ENCODE results near the gene JUNB. TPM values are rescaled to one million over a fixed set of nuclear protein-coding genes. Genes with fewer than 3 reads are reported as not detected.
A peak's percentile ranks its signal among the peaks of the same experiment; 100 is the strongest.

The JUNB gene
- total and polyA plus RNA-seq, 2 of the 13 experiments (the other 11 are each of a cell fraction or from before 2014, with no cell fraction given): 7.7 to 8.2 TPM

GRCh38 chr19:12791345-12792050, at the start of gene JUNB (continued):
- TF ChIP-seq ZNF704 (CRISPR knock-in tag; IDR thresholded peaks at IDR 0.05; ENCODE audit: borderline replicate concordance) (no peak), SP4 (CRISPR knock-in tag; IDR thresholded peaks at IDR 0.05) (peak; percentile 81; the same call in 1 of the 2 replicates), ZNF34 (CRISPR knock-in tag; IDR thresholded peaks at IDR 0.05; ENCODE audit: borderline replicate concordance) (no peak), ELF3 (CRISPR knock-in tag; IDR thresholded peaks at IDR 0.05) (peak; percentile 86), ZUFSP (CRISPR knock-in tag; IDR thresholded peaks at IDR 0.05; ENCODE audit: borderline replicate concordance) (no peak), KLF9 (CRISPR knock-in tag; IDR thresholded peaks at IDR 0.05; ENCODE audit: low read depth) (peak; percentile 74; the same call in 1 of the 2 replicates), ZKSCAN5 (CRISPR knock-in tag; IDR thresholded peaks at IDR 0.05) (no peak), ZNF891 (CRISPR knock-in tag; IDR thresholded peaks at IDR 0.05) (peak; percentile 88; the same call in 1 of the 2 replicates), ATF3 (CRISPR knock-in tag; IDR thresholded peaks at IDR 0.05) (peak; percentile 74; the same call in 1 of the 2 replicates), POLR2AphosphoS2 (IDR thresholded peaks at IDR 0.05; ENCODE audit: low read depth, low read length) (peak; percentile 95), SAP130 (CRISPR knock-in tag; IDR thresholded peaks at IDR 0.05; ENCODE audit: low read depth) (peak; percentile 99), PLSCR1 (CRISPR knock-in tag; IDR thresholded peaks at IDR 0.05; ENCODE audit: borderline replicate concordance) (no peak), ZNF850 (CRISPR knock-in tag; conservative IDR thresholded peaks at IDR 0.05) (no peak), HMGXB4 (CRISPR knock-in tag; IDR thresholded peaks at IDR 0.05; ENCODE audit: borderline replicate concordance in 1 of 2, low read depth in 1 of 2) (peak in 1 of 2 experiments; percentile 69; a peak in 1 of 4 replicates), ZFP91 (CRISPR knock-in tag; IDR thresholded peaks at IDR 0.05; ENCODE audit: borderline replicate concordance) (peak; percentile 67), RXRA (CRISPR knock-in tag; IDR thresholded peaks at IDR 0.05) (peak; percentile 76), ZNF382 (CRISPR knock-in tag; IDR thresholded peaks at IDR 0.05; ENCODE audit: borderline replicate concordance) (no peak), FOXJ3 (CRISPR knock-in tag; IDR thresholded peaks at IDR 0.05; ENCODE audit: borderline replicate concordance) (0 out of 2 replicates have a peak, but pooled peaks have one; percentile 49), ZBTB2 (CRISPR knock-in tag; IDR thresholded peaks at IDR 0.05; ENCODE audit: low read depth) (peak; percentile 35)

Measured in HepG2 (cell line).